Head of caudate nucleus (tissue), 42 donors: ENCODE data around the gene TMEM61.
"Not testable (repeated sequence)": the region's sequence is repeated elsewhere in the genome, so short reads cannot be mapped to it uniquely, and the experiment has no call there.

Source experiments
- DNase-seq, 42 donors: peaks; one replicate each; pipeline versions ENCODE4 v3.0.0 to v3.0.0-alpha.2; 2020 to 2021; ENCODE audit warnings: mixed read lengths in 7 of 42
- intact Hi-C: fragments of 100-400 bp; cut with DNase I; formaldehyde crosslinking; loops from one replicate; pipeline ENCODE4 v1.15.0; 2022

TMEM61 gene

DNA sequence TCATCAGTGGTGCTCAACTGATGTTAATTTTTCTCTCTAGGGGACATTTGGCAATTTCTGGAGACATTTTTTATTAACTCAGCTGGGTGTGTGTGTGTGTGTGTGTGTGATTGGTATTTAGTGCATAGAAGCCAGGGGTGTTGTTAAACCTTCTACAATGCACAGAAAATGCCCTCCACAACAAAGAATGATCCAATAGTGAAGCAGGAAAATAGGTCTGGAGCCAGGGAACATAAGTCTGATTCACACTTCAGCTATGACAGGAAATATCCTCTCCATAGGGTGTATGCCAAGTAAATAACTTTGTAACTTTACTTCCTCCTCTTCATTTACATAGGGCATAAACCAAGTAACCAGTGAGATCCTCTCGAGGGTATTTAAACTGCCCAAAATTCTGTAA lies 25.1 kb upstream of the TMEM61 start:
- intact Hi-C loops: no loop called here
- no peak for DNase-seq

DNA sequence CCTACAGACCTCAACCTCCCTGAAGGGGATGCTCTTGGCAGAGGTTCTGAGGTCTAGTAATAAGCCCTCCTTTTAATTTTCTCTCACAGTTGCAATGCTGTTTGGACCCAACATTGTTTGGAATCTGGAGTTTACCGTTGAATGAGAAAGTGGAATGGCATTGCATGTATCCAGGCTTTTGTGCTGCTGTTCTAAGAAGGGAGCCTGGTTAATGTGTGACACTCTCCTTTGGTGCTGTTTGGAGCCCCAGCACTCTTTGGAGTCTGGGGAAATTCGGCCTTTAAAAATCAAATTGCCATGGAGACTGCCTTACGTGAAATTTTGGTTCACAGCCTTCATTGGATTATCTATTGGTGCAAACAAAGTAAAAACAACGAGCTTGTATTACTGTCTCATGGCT lies 23.7 kb upstream of the TMEM61 start:
- intact Hi-C loops: no loop called here
- DNase-seq: no peak

DNA sequence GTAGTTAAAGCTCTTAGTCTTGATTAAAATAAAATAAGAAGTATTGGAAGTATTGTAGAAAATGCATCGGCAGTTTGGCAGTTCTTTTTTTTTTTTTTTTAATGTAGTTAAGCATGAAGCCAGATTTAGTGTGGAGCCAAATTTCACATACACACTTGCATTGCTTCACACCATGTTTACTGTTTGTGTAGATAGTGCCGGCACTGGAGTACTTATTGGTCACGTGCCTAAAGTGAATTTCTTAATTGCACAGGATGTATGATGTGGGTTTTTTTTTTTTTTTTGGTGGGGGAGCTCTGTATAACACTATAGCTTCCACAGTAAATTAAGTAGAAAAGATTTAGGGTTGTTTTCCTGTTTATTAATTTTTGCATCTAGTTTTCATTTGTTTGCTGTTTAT lies 21.2 kb upstream of the TMEM61 start:
- no peak for DNase-seq
- intact Hi-C loops: no loop called here

DNA sequence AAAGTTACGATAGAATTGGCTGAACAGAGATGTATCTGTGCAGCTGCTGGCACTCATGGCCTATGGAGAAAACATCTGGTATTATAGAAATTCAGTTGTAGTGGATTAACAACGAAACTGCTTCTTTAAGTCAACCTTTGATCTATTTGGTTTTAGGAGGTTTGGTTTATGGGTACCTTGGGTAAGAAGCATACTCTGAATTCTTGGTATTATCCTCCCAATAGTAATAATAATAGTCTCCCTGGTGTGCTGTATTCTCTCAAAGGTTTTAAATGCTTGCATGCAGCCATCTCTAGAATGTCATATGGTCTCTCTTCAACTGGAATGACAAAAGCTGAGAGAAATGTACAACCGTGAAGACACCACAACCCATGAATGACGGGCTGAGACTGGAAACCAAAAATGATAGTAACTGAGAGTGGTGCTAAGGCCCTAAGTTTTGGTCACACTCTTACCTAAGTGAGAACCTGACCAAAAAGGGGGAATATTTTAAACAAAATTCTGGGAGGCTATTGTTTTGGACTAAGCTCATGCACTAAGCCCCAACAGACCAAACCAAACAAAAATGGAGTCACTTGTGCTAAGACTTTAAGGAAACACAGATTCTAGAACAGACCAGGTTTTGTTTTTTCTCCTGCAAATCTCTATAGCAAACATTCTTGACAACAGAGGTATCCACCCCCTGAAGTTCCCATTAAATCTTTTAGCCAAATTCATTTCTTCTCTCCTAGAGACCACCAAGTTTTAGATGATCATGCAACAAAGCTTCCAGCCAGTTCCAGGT lies 17.6 kb upstream of the TMEM61 start:
- DNase-seq: no peak
- intact Hi-C loops: no loop called here

DNA sequence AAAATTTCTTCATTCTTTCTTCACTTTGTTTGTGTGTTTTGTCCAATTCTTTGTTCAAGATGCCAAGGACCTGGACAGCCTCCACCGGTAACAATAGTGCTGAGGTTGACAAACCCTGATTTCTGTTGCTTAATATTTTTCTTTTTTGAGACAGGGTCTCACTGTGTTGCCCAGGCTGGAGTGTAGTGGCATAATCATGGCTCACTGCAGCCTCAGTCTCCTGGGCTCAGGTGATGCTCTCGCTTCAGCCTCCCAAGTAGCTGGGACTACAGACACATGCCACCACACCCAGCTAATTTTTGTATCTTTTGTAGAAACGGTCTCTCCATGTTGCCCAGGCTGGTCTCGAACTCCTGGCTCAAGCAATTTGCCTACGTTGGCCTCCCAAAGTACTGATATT lies 16.6 kb upstream of the TMEM61 start:
- DNase-seq, intact Hi-C loops: not testable (repeated sequence)

DNA sequence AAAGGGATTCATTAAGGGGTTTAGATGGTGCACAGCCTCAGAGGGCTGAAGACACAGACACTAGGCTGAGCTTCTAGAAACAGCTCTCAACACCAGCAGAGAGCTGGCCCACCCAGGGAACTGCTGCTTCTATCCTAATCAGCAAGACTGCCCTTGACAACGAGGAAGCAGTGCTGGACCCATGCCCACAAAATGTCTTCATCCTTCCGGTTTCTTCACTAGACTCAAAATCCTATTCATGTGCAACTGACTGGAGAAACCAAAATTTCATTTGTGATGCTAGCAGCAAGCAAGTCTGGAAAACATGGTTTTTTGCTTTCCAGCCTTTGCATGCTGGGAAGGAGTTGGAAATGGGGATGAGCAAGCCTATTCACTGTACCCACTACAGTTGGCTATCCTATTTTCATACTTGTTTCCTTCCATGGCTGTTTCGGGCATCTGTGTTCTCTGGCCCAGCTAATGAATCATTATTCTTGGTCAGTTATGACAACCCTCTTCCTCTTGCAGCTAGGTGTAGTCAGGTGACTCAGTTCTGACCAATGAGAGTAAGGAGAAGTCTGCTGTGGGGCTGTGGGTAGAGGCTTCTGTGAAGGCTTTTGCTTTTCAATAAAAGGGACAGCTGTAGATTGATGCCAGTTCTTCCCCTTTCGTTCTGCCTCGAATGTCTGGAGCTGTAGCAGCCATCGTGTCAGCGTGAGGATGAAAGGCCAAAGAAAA lies 14.6 kb upstream of the TMEM61 start:
- intact Hi-C loops: no loop called here
- peak in 17 of 42 donors; percentile 8 to 54 (median 31) for DNase-seq

DNA sequence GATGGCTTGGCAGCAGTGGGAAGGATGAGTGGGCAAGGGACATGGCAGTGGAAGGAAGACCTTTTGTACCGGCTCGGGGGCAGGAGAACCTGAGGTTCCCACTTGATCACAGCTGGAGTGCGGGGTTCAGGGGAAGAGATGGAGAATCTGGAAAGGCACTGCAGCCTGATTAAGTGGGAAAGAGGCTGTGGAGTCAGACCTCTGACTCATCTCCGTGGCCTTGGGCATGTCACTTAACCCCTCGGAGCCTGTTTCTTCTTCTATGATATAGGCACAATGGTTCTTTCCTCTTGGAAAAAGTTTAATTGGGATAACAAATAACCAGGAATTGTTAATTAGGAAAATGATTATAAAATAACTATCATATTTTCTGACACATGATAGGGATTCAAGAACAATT lies 13.1 kb upstream of the TMEM61 start:
- DNase-seq: no peak
- intact Hi-C loops: no loop called here

DNA sequence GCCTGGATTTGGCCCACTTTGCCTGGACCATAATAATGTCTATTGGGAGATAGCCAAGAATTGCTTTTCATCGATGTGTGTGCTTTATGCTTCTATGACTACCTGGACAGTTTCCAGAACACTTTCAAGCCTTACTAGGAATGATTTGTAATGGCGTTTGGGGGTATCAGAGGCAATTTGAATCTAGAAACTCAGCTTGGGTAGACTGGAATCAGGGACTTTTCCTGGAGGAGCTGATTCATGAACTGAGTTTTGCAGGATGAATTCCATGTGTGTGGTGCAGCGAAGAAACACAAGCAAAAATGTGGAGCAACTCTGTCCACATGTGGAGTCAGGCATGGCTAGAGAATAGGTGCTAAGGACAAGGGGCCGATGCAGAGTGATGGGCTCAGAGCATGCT lies 11.9 kb upstream of the TMEM61 start:
- intact Hi-C loops: no loop called here
- DNase-seq: no peak

DNA sequence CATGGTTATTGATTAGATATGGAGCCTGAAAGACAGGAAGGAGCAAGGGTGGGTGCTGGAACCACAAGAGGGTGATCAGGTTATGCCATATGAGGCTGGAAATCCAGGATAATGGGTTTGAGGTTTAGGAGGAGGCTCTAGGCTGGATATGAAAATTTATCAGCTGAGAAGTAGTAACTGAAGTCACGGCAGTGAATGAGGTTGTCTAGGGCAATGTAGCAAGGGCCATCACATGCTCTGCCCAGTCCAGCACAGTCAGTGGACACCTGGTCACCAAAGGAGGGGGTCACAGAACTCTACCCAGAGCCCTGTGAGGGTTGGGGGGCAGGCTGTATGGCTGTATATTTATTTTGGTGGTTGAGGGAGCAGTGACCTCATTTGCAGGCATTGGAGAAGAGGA lies 10.5 kb upstream of the TMEM61 start:
- intact Hi-C loops: no loop called here
- no peak for DNase-seq

DNA sequence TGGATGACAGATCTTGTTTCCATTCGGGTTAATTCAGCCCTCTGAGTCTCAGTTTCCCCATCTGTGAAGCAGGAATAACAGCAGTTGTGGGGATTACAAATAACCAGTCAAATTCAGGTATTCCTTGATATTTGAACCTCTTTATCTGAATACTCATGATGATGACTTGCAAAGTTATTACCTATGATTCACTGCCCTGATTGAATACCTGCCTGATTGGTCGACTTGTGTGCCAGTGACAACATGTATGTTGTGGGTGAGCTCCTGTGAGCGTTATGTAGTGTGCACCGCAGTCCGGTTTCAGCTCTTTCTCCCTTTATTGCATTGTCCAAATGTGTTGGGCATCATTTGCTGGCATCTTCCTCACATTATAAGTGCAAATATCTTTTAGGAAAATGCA lies 9.5 kb upstream of the TMEM61 start:
- no peak for DNase-seq
- intact Hi-C loops: no loop called here

DNA sequence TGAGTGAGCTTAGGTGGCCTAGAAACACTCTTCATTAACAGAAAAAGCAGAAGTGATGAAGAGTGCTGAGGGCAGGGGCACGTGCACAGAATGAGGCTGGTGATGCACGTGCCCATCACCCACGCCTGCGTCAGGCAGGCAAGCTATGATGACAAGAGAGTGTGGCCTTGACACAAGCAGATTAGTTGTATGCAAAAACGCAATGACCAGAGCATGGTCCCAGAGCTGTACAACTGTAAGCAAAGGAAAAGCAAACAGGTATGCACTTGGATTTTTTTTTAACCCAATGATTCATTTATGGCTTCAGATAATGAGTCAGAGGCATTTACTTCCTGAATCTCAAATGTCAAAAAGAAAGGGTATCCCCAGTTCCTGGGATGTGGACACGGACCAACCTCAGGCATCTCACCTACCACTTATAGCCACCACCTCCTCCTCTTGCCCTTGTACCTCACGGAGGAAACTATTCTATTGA lies 9.1 kb upstream of the TMEM61 start:
- no peak for DNase-seq
- intact Hi-C loops: no loop called here

DNA sequence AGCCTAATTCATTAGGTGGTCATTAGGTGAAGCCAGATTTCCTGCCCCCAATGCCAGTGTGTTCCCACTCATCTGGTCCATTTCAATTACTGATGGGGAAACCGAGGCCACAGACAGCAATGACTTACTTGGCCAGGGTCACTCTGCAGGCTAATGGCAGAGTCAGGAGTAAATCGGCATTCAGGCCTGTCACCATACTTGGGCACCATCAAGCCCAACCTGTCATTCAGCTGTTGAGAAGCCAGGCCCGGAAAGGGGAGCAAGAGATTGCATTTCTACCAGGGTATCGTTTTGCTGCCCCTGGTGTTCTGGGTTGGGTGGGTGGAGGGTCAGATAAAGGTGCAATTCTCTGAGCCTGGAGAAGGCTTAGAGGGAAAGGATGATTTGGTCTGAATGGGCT lies 8.0 kb upstream of the TMEM61 start:
- DNase-seq: no peak
- intact Hi-C loops: no loop called here

DNA sequence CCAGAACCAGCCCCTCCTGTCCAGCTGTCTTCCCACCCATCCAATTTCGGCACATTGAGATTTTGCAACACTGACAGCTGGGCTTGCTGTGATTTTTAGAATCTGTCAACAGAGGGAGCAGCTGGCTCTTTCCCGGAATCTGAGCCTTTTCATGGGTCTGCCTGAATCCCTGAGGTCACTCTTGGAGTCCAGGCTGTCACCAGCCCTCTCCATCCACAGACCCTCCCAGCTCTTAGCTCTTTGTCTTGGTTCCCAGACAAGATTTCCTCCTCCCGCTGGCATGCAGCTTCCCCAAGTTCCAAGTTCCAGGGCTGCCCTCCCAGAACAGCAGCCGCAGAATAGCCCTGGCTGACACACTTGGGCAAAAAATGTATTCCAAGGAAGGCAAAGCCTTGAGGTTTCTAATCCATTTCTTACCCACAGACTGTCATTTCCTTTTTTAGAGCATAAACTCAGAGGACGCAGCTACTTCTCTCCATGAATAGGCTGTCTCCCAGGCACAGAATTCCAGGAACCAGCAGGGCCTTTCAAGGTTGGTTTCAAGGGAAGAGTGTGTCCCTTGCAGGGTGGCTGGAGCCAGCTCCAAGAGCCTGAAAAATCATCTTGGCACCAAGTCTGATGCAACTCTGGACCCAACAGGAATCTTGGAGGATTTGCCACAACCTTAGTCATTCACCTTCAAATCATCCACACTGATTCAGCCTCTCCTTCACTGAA lies 7.1 kb upstream of the TMEM61 start:
- intact Hi-C loops: no loop called here
- peak in 26 of 42 donors; percentile 8 to 70 (median 40) for DNase-seq

DNA sequence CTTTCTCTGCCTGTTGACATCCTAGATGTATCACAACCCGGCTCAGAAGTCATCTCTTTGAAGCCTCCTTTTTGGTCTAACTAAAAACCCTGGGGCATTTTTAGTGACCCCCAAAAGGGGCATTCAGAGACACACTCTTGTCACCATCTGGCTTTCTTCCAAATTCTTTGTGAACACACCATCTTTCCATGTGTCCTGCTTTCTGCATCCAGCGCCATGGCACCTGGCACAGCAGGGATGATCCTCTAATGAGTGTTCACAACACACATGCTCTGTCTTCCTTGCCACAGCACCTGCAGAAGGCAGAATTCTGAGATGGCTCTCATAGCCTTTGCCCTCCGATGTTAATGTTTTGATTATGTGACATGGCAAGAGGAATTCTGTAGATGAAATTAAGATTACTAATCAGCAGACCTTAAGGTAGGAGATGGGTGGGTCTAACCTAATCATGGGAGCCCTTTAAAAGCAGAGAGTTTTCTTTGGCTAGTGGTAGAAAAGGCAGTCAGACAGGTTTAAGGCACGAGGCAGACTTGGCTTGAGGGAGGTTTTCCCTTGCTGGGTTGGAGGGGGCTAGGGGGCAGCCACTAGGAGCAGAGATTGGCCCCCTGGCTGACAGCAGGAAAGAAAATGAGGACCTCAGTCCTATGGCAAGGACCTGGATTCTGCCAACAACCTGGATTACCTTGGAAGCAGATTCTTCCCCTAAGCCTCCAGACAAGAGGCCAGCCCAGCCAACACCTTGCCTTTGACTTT lies 4.9 kb upstream of the TMEM61 start:
- DNase-seq: no peak
- intact Hi-C loops: no loop called here

DNA sequence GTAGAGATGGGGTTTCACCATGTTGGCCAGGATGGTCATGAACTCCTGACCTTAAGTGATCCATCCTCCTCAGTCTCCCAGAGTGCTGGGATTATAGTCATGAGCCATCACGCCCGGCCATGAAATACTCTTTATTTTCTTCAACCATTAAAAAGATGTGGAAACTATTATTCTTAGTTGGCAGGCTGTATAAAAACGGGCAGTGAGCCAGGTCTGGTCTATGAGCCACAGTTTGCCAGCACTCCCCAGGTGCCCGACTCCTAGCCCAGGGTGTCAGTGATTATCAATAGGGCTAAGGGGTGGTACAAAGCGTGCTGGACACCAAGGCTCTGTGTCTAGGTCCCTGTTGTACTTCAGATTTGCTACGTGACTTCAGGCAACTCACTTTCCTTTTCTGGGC lies 3.7 kb upstream of the TMEM61 start:
- DNase-seq: no peak
- intact Hi-C loops: no loop called here

DNA sequence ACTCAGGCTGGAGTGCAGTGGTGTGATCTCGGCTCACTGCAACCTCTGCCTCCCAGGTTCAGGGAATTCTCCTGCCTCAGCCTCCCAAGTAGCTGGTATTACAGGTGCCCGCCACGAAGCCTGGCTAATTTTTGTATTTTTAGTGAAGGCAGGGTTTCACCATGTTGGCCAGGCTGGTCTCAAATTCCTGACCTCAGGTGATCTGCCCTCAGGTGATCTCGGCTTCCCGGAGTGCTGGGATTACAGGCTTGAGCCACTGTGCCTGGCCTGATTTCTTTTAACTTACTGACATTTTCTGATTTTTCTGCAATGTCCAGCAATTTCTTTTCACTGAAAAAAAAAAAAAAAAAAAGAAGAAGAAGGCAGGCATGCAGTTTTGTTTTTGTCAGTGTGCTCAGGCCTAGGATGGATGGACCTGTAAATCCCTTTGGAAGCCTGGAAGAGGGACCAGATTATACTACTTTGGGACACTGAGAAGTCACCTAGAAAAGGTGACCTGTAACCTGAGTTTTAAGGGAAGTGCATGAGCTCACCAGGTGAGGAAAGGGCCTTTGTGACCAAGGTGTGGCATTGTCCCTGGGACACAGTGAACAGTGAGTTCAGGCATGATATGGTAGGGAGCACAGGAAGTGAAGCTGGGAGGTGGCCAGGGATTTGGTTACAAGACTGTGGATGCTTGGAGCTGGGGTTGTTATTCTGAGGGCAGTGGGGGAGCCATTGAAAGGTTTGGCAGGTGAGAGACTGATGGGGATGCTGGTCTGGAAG lies 2.7 kb upstream of the TMEM61 start:
- no peak for DNase-seq
- intact Hi-C loops: no loop called here

DNA sequence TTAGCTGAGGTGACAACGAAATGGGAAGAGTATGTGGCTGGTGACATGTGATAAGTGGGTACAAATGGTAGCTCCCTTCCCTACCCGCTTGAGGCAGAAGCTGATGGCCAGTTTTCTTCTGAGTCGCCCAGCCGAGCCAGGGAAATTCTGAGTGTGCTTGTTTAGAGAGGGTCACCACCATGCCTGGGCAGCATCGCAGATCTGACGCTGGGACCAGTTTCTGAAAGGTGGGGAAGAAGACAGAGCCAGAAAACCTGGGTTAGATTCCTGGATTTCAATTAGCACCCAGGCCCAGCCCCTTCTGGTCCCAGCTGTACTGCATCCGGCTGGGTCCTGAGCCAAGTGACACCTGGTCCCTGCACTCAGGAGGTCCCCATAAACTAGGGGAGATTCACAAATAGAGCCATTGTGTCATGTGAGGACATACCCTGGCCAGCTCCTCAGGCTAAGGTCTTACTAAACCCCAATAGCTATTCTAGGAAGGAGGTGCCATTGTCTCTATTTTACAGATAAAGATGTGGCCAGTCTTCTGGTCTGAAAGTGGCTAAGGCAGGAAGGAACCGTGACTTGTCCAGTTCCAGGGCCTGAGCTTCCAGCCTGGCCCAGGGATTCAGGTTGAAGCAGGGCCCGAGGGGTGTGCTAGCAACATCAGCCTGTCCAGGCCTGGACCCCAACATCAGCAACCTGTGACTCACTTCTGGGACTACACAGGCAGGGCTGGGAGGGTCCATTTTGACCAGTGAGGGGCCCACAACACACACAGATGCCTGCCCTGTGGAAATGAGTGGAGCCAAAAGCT lies 1.7 kb upstream of the TMEM61 start:
- intact Hi-C loops: no loop called here
- DNase-seq: no peak

DNA sequence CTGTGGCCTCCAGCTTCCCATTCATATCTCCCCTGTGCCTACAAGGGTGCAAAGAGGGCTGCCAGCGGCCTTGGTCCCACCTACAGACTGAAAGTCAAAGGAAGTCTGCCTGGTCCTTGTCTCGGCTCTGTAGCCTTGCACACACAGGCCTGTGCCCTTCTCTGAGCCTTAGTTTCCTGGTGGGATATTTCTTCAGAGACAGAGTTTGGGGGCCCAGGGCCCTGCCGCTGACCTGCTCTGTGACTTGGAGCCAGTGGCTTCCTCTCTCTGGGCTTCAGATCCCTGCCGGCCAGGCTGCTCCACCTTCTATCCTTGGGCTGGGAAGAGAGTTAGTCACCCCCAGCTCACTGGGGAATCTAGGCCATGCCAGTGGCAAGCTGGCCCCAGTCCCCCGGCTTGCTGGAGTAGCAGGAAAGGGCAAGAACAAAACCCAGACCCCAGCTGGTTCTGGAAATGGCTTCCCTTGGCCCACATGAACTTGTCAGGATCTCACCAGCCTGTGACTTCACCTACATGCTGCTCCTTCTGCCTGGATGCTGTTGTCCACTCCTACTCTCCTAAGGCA lies 1.0 kb upstream of the TMEM61 start:
- intact Hi-C loops: no loop called here
- peak in 1 of 42 donors; percentile 51 for DNase-seq
